GM23338 (cell line): Measurements from ENCODE around the gene RBPJL. TPM values are rescaled to one million over a fixed set of nuclear protein-coding genes. Genes with fewer than 3 reads are reported as not detected.

Experiments
- ATAC-seq: fragments of 200-7000 bp; cut with Tn5 transposase; 3 replicates; pipeline ENCODE4 v1.9.1; 2020
- DNase-seq: peaks from one replicate; pipeline ENCODE4 v3.0.0-alpha.2; 2015; ENCODE audit warnings: low spot score
- H2AFZ ChIP-seq: fragments of 200-600 bp; sonication (generic); 2 replicates; pipeline ENCODE4 v1.8.0; 2016; ENCODE audit warnings: antibody characterized with exemption, mild to moderate bottlenecking, moderate library complexity
- H3F3A ChIP-seq: fragments of 200-600 bp; sonication (generic); replicated peaks from 2 replicates; pipeline ENCODE4 v1.8.0; 2017; ENCODE audit warnings: antibody characterized with exemption, mixed run types, low read depth
- H3K27ac ChIP-seq: fragments of 200-600 bp; sonication (generic); 2 replicates; pipeline ENCODE4 v1.6.1; 2016; ENCODE audit warnings: low read depth
- H3K27me3 ChIP-seq: fragments of 200-600 bp; sonication (generic); 2 replicates; pipeline ENCODE4 v1.8.0; 2016; ENCODE audit warnings: mild to moderate bottlenecking, mixed run types, moderate library complexity; ENCODE audit not compliant: insufficient read depth
- H3K36me3 ChIP-seq: fragments of 200-600 bp; sonication (generic); 2 replicates; pipeline ENCODE4 v1.8.0; 2016; ENCODE audit warnings: mild to moderate bottlenecking; ENCODE audit not compliant: insufficient read depth
- H3K4me1 ChIP-seq: fragments of 200-600 bp; sonication (generic); 2 replicates; pipeline ENCODE4 v1.8.0; 2016; ENCODE audit warnings: mild to moderate bottlenecking, moderate library complexity; ENCODE audit not compliant: insufficient read depth
- H3K4me2 ChIP-seq: fragments of 200-600 bp; sonication (generic); 2 replicates; pipeline ENCODE4 v1.7.1; 2017; ENCODE audit warnings: mixed run types
- H3K4me3 ChIP-seq: fragments of 200-600 bp; sonication (generic); 2 replicates; pipeline ENCODE4 v1.6.1; 2016; ENCODE audit warnings: mixed run types
- H3K79me2 ChIP-seq: fragments of 200-600 bp; sonication (generic); replicated peaks from 2 replicates; pipeline ENCODE4 v1.8.0; 2017; ENCODE audit warnings: mild to moderate bottlenecking; ENCODE audit not compliant: insufficient read depth
- H3K9me2 ChIP-seq: fragments of 200-600 bp; sonication (generic); 2 replicates; pipeline ENCODE4 v1.8.0; 2017; ENCODE audit not compliant: insufficient read depth
- H4K20me1 ChIP-seq: fragments of 200-600 bp; sonication (generic); replicated peaks from 2 replicates; pipeline ENCODE4 v1.8.0; 2017; ENCODE audit warnings: mild to moderate bottlenecking; ENCODE audit not compliant: insufficient read depth
- H3K27ac Mint-ChIP-seq: 2 replicates; pipeline ENCODE4 v1.8.0; 2020; ENCODE audit warnings: inconsistent platforms, mild to moderate bottlenecking, moderate library complexity, mixed read lengths
- H3K27me3 Mint-ChIP-seq: 3 replicates; pipeline ENCODE4 v1.8.0; 2022; ENCODE audit warnings: low read depth, mild to moderate bottlenecking, moderate library complexity, mixed read lengths, inconsistent platforms; ENCODE audit not compliant: insufficient read depth, poor library complexity
- H3K36me3 Mint-ChIP-seq: 3 replicates; pipeline ENCODE4 v1.8.0; 2021; ENCODE audit warnings: low read depth, mild to moderate bottlenecking, inconsistent platforms, moderate library complexity, mixed read lengths
- H3K4me1 Mint-ChIP-seq: 3 replicates; pipeline ENCODE4 v1.8.0; 2020; ENCODE audit warnings: mild to moderate bottlenecking, inconsistent platforms, mixed read lengths
- H3K4me3 Mint-ChIP-seq: 3 replicates; pipeline ENCODE4 v1.8.0; 2021; ENCODE audit warnings: moderate library complexity, mild to moderate bottlenecking, inconsistent platforms, mixed read lengths
- H3K9me3 Mint-ChIP-seq: 3 replicates; pipeline ENCODE4 v1.8.0; 2020; ENCODE audit warnings: moderate library complexity, mild to moderate bottlenecking, inconsistent platforms, mixed read lengths
- POLR2AphosphoS5 ChIP-seq: IDR thresholded peaks from 2 replicates; pipeline ENCODE4 v1.6.1; 2016; ENCODE audit warnings: antibody characterized with exemption, low read depth
- ZNF114 ChIP-seq: fragments of 250-450 bp; sonication (Bioruptor Pico); IDR thresholded peaks from 2 replicates; pipeline ENCODE4 v1.5.0; 2020; ENCODE audit warnings: mild to moderate bottlenecking, moderate library complexity
- ZNF331 ChIP-seq: fragments of 250-450 bp; sonication (Bioruptor Pico); IDR thresholded peaks from 2 replicates; pipeline ENCODE4 v1.5.0; 2020; ENCODE audit warnings: low read depth, mild to moderate bottlenecking, moderate library complexity
- polyA plus RNA-seq: library from polyadenylated mRNA; unstranded; fragments of >200 nt; fragmentation: Nextera tagmentation; extraction: Ambion mirVana; gene quantifications from 2 replicates; pipeline ENCODE4 v1.2.1, GENCODE V29; 2016
- total RNA-seq: library from RNA; depleted of rRNA; stranded (reverse); fragments of >200 nt; shearing (Covaris generic); gene quantifications from 2 replicates; pipeline ENCODE4 v1.2.3, GENCODE V29; 2014
- TF ChIP-seq, protein P1 (sequence below): IDR thresholded peaks from one replicate; pipeline ENCODE4 v1.6.1; 2018; ENCODE audit warnings: antibody characterized with exemption; ENCODE audit not compliant: unreplicated experiment
- TF ChIP-seq, protein P2 (sequence below): fragments of 250-450 bp; sonication (Bioruptor Pico); IDR thresholded peaks from 2 replicates; pipeline ENCODE4 v1.5.0; 2020; ENCODE audit warnings: mild to moderate bottlenecking, moderate library complexity
- TF ChIP-seq, protein P3 (sequence below), 2 experiments: fragments of 200-600 bp in 1 of 2; sonication (generic) in 1 of 2; conservative IDR thresholded peaks; 2 replicates each; pipeline versions ENCODE4 v1.5.1 to v1.6.1; 2016 to 2017; ENCODE audit warnings: antibody characterized with exemption in 2 of 2, low read depth in 2 of 2, mild to moderate bottlenecking in 2 of 2, moderate library complexity in 1 of 2

RBPJL gene
- total and polyA plus RNA-seq, 2 experiments from 2014 or later: 0.44 to 0.66 TPM

- TF ChIP-seq, protein P1, sequence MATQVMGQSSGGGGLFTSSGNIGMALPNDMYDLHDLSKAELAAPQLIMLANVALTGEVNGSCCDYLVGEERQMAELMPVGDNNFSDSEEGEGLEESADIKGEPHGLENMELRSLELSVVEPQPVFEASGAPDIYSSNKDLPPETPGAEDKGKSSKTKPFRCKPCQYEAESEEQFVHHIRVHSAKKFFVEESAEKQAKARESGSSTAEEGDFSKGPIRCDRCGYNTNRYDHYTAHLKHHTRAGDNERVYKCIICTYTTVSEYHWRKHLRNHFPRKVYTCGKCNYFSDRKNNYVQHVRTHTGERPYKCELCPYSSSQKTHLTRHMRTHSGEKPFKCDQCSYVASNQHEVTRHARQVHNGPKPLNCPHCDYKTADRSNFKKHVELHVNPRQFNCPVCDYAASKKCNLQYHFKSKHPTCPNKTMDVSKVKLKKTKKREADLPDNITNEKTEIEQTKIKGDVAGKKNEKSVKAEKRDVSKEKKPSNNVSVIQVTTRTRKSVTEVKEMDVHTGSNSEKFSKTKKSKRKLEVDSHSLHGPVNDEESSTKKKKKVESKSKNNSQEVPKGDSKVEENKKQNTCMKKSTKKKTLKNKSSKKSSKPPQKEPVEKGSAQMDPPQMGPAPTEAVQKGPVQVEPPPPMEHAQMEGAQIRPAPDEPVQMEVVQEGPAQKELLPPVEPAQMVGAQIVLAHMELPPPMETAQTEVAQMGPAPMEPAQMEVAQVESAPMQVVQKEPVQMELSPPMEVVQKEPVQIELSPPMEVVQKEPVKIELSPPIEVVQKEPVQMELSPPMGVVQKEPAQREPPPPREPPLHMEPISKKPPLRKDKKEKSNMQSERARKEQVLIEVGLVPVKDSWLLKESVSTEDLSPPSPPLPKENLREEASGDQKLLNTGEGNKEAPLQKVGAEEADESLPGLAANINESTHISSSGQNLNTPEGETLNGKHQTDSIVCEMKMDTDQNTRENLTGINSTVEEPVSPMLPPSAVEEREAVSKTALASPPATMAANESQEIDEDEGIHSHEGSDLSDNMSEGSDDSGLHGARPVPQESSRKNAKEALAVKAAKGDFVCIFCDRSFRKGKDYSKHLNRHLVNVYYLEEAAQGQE: no peak
- TF ChIP-seq POLR2AphosphoS5 (no peak), ZNF114 (CRISPR knock-in tag) (no peak), ZNF331 (CRISPR knock-in tag) (no peak)
- TF ChIP-seq, protein P2, sequence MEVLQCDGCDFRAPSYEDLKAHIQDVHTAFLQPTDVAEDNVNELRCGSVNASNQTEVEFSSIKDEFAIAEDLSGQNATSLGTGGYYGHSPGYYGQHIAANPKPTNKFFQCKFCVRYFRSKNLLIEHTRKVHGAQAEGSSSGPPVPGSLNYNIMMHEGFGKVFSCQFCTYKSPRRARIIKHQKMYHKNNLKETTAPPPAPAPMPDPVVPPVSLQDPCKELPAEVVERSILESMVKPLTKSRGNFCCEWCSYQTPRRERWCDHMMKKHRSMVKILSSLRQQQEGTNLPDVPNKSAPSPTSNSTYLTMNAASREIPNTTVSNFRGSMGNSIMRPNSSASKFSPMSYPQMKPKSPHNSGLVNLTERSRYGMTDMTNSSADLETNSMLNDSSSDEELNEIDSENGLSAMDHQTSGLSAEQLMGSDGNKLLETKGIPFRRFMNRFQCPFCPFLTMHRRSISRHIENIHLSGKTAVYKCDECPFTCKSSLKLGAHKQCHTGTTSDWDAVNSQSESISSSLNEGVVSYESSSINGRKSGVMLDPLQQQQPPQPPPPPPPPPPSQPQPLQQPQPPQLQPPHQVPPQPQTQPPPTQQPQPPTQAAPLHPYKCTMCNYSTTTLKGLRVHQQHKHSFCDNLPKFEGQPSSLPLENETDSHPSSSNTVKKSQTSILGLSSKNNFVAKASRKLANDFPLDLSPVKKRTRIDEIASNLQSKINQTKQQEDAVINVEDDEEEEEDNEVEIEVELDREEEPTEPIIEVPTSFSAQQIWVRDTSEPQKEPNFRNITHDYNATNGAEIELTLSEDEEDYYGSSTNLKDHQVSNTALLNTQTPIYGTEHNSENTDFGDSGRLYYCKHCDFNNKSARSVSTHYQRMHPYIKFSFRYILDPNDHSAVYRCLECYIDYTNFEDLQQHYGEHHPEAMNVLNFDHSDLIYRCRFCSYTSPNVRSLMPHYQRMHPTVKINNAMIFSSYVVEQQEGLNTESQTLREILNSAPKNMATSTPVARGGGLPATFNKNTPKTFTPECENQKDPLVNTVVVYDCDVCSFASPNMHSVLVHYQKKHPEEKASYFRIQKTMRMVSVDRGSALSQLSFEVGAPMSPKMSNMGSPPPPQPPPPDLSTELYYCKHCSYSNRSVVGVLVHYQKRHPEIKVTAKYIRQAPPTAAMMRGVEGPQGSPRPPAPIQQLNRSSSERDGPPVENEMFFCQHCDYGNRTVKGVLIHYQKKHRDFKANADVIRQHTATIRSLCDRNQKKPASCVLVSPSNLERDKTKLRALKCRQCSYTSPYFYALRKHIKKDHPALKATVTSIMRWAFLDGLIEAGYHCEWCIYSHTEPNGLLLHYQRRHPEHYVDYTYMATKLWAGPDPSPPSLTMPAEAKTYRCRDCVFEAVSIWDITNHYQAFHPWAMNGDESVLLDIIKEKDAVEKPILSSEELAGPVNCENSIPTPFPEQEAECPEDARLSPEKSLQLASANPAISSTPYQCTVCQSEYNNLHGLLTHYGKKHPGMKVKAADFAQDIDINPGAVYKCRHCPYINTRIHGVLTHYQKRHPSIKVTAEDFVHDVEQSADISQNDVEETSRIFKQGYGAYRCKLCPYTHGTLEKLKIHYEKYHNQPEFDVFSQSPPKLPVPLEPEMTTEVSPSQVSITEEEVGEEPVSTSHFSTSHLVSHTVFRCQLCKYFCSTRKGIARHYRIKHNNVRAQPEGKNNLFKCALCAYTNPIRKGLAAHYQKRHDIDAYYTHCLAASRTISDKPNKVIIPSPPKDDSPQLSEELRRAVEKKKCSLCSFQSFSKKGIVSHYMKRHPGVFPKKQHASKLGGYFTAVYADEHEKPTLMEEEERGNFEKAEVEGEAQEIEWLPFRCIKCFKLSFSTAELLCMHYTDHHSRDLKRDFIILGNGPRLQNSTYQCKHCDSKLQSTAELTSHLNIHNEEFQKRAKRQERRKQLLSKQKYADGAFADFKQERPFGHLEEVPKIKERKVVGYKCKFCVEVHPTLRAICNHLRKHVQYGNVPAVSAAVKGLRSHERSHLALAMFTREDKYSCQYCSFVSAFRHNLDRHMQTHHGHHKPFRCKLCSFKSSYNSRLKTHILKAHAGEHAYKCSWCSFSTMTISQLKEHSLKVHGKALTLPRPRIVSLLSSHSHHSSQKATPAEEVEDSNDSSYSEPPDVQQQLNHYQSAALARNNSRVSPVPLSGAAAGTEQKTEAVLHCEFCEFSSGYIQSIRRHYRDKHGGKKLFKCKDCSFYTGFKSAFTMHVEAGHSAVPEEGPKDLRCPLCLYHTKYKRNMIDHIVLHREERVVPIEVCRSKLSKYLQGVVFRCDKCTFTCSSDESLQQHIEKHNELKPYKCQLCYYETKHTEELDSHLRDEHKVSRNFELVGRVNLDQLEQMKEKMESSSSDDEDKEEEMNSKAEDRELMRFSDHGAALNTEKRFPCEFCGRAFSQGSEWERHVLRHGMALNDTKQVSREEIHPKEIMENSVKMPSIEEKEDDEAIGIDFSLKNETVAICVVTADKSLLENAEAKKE (CRISPR knock-in tag): no peak
These were observed 59.6 kb downstream of the RBPJL start (continued) for GRCh38 chr20:45366192-45366591.

DNA sequence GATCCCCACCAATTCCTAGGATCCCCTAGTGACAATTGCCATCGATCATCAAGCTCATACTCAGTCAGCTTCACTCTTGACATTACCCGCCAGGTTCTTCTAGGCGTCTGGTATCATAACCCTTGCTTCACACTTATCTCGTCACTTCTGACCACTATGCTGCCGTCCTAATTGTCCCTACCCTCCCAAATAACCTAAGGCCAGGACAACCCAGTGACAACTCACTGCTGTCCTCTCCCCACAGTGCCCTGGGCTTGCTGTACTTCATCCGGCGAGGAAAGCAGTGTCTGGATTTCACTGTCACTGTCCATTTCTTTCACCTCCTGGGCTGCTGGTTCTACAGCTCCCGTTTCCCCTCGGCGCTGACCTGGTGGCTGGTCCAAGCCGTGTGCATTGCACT, 60.0 kb downstream of the RBPJL start:
- Histone ChIP-seq H3K4me3 (no peak overlapping the region), H3K79me2 (peaks cover 14% of the 10 kb centered on the region), H4K20me1 (0 out of 2 replicates have a peak, but pooled peaks cover 9% of the 10 kb centered on the region), H3K36me3 (no peaks in the 10 kb centered on the region), H3K27ac (no peak overlapping the region), H2AFZ (no peak overlapping the region), H3K27me3 (no peaks in the 10 kb centered on the region), H3K9me2 (no peaks in the 10 kb centered on the region), H3F3A (no peaks in the 10 kb centered on the region), H3K4me2 (no peak overlapping the region), H3K4me1 (peaks cover 6% of the 10 kb centered on the region)
- no peak for TF ChIP-seq ZNF331 (CRISPR knock-in tag)
- TF ChIP-seq, protein P3, sequence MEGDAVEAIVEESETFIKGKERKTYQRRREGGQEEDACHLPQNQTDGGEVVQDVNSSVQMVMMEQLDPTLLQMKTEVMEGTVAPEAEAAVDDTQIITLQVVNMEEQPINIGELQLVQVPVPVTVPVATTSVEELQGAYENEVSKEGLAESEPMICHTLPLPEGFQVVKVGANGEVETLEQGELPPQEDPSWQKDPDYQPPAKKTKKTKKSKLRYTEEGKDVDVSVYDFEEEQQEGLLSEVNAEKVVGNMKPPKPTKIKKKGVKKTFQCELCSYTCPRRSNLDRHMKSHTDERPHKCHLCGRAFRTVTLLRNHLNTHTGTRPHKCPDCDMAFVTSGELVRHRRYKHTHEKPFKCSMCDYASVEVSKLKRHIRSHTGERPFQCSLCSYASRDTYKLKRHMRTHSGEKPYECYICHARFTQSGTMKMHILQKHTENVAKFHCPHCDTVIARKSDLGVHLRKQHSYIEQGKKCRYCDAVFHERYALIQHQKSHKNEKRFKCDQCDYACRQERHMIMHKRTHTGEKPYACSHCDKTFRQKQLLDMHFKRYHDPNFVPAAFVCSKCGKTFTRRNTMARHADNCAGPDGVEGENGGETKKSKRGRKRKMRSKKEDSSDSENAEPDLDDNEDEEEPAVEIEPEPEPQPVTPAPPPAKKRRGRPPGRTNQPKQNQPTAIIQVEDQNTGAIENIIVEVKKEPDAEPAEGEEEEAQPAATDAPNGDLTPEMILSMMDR (conservative IDR thresholded peaks at IDR 0.05; ENCODE audit: low read depth in 2 of 2): no peak
- Mint-ChIP-seq H3K27me3 (peaks cover 7% of the 10 kb centered on the region), H3K36me3 (peaks cover 15% of the 10 kb centered on the region; the same call in 2 of the 3 replicates), H3K4me3 (no peak overlapping the region), H3K4me1 (peaks cover 8% of the 10 kb centered on the region), H3K9me3 (no peaks in the 10 kb centered on the region), H3K27ac (no peak overlapping the region)
- no peak for DNase-seq
- no peak for ATAC-seq
